SH-SY5Y (cell line): Measurements from ENCODE around the gene PIR.

Experiments used
- GATA2 ChIP-seq: IDR thresholded peaks from 2 replicates; pipeline ENCODE4 v1.6.1; 2011; ENCODE audit warnings: mild to moderate bottlenecking, low read depth, low read length
- GATA3 ChIP-seq: IDR thresholded peaks from 2 replicates; pipeline ENCODE4 v1.6.1; 2011; ENCODE audit warnings: low read depth, mild to moderate bottlenecking, low read length, moderate library complexity

GRCh38 chrX:15512401-15512965, 19.4 kb upstream of the PIR start:
- TF ChIP-seq GATA3 = no peak
- no peak for TF ChIP-seq GATA2
